Suppressor macrophage (primary cell): Measurements from ENCODE around the gene UGT2A3.

ENCODE experiments used
- DNase-seq, 4 experiments: peaks; one replicate each; pipeline ENCODE4 v3.0.0-alpha.2; 2020 to 2022

Gene UGT2A3

GRCh38 chr4:68909385-68909784, 42.2 kb downstream of the UGT2A3 start:
- DNase-seq, result no peak

DNA sequence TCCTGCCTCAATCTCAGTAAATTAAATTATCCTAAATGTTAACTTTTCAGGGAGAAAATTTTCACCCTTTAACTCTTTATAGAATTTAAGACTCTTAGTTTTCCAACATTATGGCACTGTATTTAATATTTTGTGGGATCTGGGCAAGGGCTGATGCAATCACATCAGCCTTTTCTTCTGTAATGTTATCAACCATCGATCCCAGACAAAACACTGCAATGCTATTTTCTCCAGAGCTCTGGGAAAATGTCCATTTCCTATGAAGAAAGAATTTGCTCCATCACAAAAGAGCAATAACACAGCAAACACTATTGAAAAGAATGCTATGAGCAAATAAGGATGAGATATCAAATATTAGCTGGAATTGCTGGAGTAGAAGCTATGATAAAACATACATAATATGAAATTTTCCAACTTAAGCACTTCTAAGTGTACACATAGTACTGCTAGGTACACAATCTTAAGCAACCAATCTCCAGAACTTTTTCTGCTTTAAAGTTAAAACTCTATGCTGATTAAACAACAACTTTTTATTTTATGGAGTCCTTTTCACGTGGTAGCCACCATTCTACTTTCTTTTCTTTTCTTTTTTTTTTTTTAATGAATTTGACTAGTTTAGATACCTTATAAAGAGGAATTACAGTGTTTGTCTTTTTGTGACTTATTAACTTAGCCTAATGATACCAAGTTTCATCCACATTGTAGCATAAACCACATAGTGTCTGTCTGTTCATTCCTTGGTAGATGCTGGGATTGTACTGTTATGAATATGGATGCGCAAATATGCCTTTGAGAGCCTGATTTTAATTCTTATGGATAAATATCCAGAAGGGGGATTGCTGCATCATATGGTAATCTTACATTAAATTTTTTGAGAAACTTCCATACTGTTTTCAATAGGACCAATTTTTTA, 43.6 kb downstream of the UGT2A3 start:
- no peak for DNase-seq

GRCh38 chr4:68907245-68907644, 44.4 kb downstream of the UGT2A3 start:
- DNase-seq, result no peak

DNA sequence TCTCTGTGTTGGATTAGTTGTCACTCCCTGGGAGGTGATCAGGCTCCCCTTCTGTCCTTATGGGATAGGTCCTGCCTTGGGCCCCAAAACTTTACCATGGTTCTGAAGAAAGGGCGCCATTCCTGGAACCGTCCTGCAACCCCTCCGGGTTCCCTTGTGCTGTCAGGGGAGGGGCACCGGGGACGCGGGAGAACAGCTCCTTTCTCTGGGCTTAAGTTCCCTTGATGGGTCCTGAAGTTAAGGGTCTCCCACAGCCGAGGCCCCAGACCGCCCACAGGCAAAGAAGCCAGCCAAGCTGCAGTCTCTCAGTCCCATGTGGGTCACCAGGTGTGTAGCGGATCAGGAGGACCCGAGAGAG, 44.8 kb downstream of the UGT2A3 start:
- DNase-seq, result no peak

DNA sequence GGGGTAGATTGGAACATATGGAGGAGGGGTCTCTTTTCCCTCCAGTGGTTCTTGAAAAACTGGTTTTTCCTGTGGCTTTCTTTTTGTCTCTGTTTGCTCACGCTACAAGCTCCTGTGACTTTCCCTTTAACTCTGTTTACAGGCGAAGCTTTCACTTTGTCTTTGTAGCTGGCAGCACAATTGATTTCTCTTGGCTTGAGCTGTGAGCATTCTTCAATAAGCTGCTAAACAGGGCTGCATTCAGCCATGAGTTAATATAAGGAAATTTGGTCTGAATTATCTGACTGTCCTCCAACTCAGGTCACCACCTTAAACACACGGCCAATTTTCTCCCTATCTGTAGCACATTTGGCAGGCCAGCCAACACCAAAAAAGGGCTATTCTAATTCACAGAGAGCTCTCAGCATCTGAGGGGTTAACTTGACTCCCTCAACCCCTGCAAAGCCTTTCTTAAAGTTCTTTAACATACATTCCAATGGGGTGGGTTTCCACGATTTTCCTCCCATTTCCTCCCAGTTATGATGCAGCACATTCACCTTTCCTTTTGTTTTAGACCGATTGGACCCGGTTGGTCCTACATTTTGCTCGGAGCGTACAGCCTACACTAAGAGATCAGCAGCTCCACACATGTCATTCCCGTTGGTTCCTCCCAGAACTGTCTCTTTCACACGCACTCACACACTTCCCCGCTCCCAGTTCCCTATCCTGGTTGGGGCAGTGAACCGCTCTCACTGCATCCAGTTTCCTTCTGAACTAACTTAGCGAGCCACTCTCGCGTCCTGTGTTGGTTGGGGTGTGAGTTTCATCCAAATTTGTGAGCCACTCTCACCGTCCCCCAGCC, 45.4 kb downstream of the UGT2A3 start:
- no peak for DNase-seq

- no peak for DNase-seq
Observed at GRCh38 chr4:68905598-68905938, 46.0 kb downstream of the UGT2A3 start.

DNA sequence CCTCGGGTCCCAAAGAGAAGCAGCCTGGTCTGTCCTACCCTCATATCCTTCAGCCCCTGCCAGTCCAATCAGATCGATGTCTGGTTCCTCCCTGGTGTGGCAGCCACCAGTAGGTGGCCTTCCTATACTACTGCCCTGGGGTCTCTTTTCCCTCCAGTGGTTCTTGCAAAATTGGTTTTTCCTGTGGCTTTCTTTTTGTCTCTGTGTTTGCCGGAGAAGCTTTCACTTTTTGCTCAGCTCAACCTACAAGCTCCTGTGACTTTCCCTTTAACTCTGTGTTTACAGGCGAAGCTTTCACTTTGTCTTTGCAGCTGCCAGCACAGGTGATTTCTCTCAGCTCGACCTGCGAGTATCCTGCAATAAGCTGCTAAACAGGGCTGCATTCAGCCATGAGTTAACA, 46.8 kb downstream of the UGT2A3 start:
- no peak for DNase-seq

DNA sequence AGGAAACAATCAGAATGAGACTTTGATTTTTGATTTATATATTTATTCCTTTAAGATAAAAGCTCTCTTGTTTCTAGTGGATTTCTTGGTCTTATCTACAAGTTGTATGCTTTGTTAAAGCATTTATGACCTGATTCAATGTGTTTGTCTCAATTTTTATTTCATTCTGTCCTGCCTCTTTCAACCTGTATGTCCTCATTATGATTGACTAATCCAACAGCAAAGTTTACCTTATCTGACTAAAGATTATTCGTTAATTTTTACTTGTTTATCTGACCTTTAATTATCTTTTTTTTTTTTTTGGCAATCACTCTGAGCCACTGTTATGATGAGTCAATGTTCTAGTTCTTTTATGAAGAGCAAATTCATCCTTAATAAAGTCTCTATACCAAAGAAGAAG, 54.9 kb downstream of the UGT2A3 start:
- no peak for DNase-seq

DNA sequence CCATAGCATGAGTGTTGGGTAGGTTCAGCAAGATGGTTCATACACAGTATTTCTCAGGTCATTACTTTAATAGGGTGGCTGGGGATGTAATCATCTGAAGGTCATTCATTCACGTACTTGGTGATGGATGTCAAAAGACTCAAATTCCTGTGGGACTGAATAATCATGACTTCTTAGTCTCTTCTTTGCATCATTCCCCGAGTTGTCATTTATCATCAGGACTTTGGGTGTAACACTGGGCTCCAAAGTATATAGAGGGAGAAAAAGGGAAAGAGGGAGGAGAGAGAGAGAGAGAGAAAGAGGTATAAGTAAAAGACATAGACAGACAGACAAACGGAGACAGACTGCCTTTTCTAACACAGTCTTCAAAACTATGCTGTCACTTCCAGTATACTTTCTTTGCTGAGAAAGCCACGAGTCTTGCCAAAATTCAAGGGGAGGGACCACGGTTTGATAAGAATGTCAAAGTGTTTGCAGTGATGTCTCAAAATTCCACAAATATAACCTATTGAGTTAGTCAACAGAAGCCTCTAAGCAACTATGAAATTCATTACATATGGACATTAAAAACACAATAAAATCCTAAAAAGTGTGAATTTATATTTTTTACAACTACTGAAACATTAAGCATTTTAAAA, 55.9 kb downstream of the UGT2A3 start:
- DNase-seq, result no peak

GRCh38 chr4:68892861-68893260, 58.7 kb downstream of the UGT2A3 start:
- no peak for DNase-seq

DNA sequence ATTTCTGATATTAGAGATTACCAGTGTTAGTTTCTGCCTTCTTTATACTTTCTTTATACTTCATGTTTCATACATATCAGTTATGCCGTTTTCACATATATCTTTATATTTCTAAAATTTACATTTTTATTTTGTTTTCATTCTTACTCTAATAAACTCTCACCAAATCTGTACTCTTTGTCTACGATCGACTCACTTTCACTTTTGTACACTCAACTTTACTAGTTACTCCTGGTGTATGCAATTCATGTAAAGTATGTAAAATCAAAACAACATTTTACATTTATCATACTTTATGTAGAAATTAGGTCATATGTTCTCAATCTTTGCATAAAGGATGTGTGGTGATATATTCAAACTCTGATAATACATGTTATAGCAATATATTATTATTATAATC, 59.9 kb downstream of the UGT2A3 start:
- DNase-seq, result no peak

DNA sequence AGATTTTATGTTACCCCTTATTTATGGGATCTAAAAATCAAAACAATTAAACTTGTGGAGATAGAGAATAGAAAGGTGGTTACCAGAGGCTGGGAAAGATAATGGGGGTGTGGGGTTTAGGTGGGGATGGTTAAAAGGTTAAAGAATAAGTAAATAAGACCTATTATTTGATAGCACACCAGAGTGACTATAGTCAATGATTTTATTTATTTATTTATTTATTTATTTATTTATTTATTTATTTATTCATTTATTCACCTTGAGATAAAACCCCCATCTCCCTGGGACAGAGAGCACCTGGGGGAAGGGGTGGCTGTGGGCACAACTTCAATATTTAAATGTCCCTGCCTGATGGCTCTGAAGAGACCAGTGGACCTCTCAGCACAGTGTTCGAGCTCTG, 66.1 kb downstream of the UGT2A3 start:
- DNase-seq, result no peak

DNA sequence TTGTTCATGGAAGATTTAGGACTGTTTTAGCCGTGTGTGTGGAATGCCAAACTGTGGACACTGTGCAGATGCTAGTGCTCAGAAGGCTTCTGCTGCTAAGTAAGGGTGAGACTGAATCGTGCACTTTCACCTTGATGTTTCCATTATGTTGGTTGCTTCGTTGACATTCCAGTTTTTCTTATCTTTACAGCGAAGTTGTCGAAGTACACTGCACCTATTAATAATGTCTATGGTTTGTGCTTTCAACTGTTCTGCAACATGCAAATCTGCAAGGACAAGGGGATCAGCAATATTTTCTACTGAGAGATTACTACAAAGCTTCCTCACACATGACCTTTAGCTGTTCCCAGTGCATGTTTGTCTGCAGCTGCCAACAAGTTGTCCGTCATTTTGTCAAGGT, 67.7 kb downstream of the UGT2A3 start:
- DNase-seq, result no peak
